Islet precursor cell (in vitro differentiated cells): ENCODE measurements around the gene C22orf23.
"Not testable (repeated sequence)": the region's sequence is repeated elsewhere in the genome, so short reads cannot be mapped to it uniquely, and the experiment has no call there.

Experiments used
- DNase-seq: peaks from one replicate; pipeline ENCODE4 v3.0.0-alpha.2; 2018

Gene C22orf23

DNA sequence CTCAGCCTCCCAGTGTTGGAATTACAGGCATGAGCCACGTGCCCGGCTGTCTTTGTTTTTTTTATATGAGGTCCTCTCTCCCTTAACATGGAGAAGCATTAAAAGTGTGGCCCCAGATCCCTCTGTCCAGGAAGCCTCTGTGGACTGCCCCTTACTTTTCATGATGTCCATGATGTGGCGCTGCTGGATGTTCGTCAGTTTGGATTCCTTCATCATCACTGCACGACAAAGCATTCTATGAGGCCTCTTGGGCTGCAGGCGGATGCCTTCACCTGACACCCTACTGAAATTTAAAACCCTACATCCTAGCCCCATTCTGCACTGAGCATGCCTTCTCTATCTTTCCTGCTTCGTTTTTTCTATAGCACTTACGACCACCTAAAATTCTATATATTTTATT is 2.1 kb downstream of the C22orf23 start:
- no peak for DNase-seq

GRCh38 chr22:37947142-37947795 is 6.1 kb downstream of the C22orf23 start:
- not testable (repeated sequence) for DNase-seq

DNA sequence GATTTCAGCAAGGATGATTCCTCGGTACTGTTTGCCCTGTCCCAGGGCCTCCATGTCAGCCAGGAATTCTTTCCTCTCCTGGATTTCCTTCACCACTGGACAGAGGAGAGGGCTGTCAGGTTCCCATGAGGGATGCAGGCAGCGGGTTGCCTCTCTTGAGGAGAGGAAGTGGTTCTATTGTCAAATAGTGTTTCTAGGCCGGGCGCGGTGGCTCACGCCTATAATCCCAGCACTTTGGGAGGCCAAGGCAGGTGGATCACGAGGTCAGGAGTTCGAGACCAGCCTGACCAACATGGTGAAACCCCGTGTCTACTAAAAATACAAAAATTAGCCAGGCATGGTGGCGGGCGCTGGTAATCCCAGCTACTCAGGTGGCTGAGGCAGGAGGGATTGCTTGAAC is 9.0 kb downstream of the C22orf23 start:
- DNase-seq: not testable (repeated sequence)

- no peak for DNase-seq
These were observed 9.6 kb downstream of the C22orf23 start for GRCh38 chr22:37943825-37944198.

DNA sequence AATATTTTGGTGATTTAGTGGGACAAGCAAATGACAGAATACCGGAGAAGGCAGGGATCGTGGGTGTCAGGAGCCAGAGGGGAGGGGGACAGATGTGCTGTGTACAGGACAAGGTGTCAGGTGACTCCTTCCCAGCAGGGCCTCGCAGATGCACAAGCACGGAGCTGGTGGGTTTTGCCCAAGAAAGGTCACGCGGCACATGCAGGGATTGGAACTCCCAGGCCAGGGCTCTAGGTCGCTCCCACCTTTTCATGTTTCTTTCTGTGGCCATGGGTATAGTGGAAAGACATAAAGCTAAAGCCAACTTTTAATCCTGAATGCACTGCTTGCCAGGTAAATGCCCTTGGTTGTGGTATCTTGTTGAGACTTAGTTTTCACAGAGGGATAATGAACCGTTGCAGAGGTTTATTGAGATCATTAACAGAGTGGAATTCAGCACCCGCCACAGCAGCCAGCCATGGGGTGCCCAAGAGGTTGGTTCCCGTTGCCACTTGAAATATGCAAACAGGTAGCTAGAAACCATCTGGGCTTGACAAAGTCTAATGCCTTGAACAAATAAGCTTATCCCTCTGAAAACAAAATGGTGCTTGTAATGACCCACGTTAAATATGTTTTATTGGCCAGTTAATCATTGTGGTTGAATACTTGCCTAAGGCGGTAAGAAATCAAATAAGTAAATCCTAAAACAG is 10.1 kb downstream of the C22orf23 start:
- DNase-seq: no peak

GRCh38 chr22:37942133-37942532 is 11.3 kb downstream of the C22orf23 start:
- DNase-seq: no peak

GRCh38 chr22:37940698-37941376 is 12.6 kb downstream of the C22orf23 start:
- no peak for DNase-seq

GRCh38 chr22:37933711-37934376 is 19.6 kb downstream of the C22orf23 start:
- peak; percentile 98 for DNase-seq

DNA sequence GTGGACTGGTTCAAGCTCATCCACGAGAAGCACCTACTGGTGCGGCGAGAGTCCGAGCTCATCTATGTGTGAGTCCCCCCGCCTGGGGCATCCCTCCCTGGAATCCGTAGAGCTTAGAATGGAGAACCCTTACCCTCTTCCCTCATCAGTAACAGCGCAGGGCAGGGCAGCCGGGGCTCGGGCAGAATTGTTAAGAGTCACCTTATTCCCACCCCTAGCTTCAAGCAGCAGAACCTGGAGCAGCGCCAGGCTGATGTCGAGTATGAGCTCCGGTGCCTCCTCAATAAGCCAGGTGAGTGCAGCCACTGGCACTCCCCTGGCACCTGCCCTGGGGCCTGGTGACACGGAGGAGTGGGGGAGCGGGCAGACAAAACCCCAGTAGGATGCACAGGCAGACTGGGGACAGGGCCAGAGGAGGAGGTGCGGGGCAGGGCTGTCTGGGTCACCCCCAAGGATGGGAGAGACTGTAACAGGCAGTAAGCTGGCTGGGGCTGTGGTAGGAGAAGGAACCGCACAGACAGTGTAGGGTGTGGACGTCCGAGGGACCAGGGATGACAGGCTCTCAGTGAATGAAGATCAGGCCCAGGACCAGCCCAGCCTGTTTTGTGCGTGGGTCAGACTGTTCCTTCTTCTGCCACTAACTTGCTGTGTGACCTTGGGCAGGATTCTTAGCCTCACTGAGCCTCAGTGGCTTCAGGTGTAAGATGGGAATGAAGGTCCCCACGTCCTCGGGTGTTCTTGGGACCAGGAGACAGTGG is 20.4 kb downstream of the C22orf23 start:
- peak; percentile 71 for DNase-seq

DNA sequence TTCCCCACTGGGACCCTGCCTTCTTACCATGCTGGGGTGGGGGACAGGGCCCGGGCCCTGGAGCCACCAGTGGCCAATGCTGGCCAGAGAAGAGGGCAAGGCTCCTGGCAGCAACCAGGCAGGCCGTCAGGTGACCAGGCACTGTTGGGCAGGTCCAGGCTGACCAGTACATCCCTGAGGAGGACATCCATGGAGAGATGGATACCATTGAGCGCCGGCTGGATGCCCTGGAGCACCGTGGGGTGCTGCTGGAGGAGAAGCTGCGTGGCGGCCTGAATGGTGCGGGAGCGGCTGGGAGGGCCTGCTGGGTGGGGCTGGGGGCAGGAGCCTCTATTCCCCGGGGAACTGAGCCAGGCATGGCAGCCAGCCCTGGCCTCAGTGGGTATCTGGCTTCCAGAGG is 21.0 kb downstream of the C22orf23 start:
- no peak for DNase-seq

DNA sequence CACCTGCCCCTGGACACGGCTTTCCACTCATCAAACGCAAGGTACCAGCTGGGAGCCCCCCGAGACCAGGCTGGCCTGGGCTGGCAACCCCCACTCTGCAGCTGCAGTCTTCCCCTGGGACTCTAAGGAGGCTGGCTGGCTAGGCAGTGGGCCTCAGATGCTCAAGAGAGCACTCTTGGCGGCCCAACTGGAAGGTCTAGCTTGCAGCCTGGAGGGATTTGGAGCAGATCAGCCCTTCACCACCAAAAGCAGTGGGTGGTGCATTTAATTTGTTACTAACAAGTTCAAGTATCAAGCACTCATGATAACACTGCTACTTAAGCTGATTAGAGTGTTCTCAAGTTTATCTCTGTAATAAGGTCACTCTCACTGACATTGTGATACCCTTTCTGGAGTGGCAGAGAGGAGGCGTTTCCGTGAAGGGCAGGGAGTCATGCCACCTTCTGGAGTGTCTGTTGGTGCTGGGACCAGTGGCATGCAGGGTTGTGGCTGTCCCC is 21.5 kb downstream of the C22orf23 start:
- no peak for DNase-seq

DNA sequence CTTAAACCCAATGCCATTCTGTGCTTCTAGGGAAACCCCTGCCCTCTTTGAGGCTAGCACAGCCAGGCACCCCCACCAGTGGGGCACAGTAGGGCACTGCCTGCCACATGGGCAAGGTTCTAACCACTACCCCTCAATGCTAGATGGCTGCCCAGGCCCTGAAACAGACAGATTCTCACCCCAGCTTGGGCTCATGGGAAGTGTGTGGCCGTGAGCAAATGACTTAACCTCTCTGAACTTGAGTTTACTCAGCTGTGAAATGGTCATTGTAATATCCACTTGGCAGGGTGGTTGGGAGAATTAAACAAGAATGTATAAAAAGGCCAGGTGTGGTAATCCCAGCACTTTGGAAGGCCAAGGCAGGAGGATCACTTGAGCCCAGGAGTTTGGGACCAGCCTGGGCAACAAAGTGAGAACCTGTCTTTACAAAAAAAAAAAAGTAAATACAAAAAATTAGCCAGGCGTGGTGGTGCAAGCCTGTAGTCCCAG is 22.4 kb downstream of the C22orf23 start:
- no peak for DNase-seq

GRCh38 chr22:37930270-37930951 is 23.0 kb downstream of the C22orf23 start:
- DNase-seq: peak; percentile 72

DNA sequence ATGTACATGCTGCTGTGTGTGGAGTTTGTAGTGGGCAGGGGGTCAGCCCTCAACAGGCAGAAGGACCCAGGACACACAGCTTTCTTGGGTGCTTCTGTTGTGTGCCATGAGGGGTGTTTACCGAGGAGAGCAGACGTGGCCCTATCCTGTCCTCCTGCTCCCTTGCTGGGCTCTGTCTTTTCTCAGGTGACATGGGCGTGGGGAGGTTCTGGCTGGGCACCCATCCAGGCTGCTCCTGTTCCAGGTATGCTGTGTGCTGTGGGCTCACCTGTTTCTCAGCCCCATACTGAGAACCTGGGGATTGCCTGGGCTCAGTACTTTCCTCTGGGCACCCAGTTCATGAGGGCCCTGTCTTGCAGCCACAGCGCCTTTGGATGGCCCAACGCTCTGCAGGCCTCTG is 24.0 kb downstream of the C22orf23 start:
- DNase-seq: no peak

- no peak for DNase-seq
These were observed 25.8 kb downstream of the C22orf23 start for GRCh38 chr22:37927637-37927936.

DNA sequence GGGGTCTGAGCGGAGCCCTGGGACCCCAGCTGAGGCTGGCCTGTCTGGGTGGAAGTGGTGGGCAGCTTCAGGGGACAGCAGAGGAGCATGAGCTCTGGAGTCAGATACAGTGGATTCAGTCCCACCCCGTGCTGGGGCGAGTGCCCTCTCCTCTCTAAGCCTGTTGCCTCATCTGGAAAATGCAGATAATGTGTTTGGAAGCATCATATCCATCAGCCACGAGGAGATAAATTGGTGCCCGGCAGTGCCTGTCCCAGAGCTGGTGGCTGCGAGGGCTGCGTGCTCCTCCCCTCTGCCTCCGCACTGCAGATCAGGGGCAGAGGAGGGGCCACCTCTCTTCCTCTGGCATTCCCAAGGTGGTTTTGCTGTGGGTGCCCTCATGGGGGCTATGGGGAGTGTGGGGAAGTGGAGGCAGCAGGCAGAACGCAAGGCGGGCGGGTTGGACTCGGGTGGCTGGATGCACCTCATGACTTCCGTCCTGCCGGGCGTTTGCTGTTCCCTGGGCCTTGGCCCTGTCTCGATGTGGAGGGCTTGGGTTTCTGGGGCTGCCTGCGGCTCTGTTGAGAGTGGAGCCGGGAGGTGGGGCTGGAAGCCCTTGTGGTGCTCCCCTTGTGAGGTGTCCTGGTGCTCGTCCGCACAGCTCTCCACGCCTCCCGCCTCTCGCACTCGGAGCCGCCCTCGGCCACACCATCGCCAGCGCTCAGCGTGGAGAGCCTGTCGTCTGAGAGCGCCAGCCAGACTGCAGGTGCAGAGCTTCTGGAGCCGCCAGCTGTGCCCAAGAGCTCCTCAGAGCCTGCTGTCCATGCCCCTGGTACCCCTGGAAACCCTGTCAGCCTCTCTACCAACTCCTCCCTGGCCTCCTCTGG is 26.4 kb downstream of the C22orf23 start:
- DNase-seq: no peak

GRCh38 chr22:37926358-37926757 is 27.0 kb downstream of the C22orf23 start:
- DNase-seq: no peak

GRCh38 chr22:37925767-37926166 is 27.6 kb downstream of the C22orf23 start:
- DNase-seq: no peak

DNA sequence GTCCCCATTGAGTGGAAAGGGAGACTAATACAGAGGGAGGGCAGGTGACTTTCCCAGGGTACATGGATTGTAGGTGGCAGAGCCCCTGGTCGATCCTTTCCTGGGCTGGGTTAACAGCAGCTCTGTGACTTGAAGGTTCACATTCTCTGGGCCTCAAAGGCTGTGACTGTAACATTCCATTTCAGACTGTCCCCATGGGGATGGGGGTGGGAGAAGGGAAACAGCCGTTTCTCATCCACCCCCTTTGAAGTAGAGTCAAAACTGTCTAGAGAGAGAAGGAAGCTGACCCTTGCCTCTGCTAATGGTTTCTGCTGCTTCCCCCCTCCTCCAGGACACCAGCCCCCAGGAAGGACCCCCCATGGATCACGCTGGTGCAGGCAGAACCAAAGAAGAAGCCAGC is 28.1 kb downstream of the C22orf23 start:
- DNase-seq: no peak

DNA sequence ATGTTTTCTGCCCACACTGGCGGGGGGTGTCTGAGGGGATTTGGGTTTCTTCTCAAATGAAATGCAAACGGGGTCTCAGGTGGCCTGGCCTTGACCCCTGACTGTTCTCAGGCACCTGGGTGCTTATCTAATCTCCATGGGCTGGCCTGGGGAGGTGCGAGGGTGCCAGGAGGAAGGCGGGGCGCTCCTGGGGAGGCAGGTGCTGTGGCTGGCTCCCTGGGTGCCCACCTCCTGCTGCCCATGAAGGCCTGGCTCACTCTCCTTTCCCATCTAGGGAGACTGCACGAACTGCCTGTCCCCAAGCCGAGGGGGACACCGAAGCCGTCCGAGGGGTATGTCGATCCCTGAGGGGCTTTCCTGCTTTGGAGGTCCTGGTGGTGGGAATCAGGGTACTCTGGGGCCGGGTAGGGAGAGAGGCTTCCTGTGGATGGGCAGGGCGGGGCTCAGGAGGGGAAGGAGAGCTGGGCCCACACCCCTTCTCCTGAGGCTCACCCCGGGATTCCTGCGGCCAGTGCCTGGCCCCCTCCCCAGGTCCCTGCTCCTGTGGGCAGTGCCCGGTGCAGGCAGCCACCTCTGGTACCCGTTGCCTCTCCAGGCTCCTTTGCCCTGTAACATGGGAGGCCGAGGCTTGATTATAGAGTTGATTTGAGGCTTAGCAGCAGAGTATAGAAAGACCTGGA is 28.9 kb downstream of the C22orf23 start:
- DNase-seq: no peak

DNA sequence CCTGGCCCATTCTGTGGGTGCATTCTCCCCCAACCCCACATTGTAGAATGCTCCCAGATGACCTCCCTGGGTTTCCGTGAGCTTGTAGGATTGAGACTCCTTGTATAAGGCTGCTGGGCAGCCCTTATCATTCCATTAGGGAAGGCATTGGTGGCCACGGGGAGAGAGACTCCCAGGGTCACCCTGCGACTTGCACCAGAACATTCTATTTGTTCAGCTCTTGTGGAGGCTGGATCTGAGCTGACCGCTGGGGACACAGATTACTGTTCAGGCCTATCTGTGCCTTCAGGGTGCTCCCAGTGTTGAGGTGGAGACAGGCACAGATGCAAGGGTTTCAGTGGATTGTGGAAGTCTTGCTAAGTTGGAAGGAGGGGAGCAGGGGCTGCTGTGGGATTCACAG is 29.5 kb downstream of the C22orf23 start:
- no peak for DNase-seq
